Measurements from ENCODE around the gene MOK. TPM values are rescaled to one million over a fixed set of nuclear protein-coding genes. Genes with fewer than 3 reads are reported as not detected.
"Not testable (repeated sequence)": the region's sequence is repeated elsewhere in the genome, so short reads cannot be mapped to it uniquely, and the experiment has no call there.

The MOK gene, protein sequence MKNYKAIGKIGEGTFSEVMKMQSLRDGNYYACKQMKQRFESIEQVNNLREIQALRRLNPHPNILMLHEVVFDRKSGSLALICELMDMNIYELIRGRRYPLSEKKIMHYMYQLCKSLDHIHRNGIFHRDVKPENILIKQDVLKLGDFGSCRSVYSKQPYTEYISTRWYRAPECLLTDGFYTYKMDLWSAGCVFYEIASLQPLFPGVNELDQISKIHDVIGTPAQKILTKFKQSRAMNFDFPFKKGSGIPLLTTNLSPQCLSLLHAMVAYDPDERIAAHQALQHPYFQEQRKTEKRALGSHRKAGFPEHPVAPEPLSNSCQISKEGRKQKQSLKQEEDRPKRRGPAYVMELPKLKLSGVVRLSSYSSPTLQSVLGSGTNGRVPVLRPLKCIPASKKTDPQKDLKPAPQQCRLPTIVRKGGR
- 10 to 100 TPM; 27.6 to 29.3 (median 28.8) TPM for total RNA-seq

DNA sequence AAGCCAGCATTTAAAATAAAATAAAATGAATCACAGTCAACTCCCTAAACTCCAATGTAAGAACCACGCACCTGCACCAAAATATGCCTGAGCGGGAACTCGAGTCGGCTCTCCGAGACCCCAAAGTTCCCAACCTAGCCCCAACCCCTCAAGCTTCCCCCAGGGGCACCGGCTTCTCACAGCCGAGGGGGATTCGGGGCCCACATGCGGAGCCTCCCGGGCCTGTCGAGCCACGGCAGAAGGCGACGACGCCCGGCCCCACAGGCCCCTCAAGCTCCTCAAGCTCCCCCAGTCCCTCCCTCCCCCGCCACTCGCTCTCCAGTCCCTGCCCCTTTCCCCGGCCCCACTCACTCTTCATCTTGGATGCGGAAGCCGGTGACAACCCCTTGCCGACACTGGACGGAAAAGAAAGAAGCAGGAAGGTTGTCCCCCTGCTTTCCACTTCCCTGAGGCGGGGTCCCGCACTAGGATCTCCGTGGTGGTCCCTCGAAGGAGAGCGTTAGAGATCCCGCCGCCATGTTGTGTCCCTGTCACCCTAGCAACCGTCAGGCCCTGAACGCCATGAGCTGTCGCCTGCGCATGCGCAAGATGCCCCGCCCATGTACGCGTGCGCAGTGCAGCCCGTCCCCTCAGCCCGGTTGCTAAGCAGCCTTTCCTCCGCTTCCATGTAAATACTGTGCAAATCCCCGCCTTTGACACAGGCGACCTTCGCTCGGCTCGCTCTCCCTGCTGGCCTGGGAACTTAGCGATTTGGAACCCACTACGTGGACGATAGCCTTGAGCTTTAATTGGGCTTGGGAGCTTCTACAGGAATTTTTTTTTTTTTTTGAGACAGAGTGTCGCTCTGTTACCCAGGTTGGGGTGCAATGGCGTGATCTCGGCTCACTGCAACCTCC lies at the start of gene MOK:
Gene MOK, minus strand, starts transcription at position 554 of the 896 bp plus-strand sequence. Its CDS starts 196 bp downstream, at position 358.
- peak within 1 kb of the TSS in 3 of 4 donors; percentile 58 to 76 (median 69) for H3K27ac ChIP-seq
- H3K36me3 ChIP-seq = no peaks in the 10 kb centered on the region
- DNase-seq (ENCODE audit: low spot score in 2 of 2) = peak; percentile 90 to 91
- H3K9me3 ChIP-seq = no peaks in the 10 kb centered on the region
- no peaks in the 10 kb centered on the region for H3K27me3 ChIP-seq
- peak within 1 kb of the TSS; percentile 48 to 70 (median 62) for H3K4me3 ChIP-seq
- 1 to 2% methylated on average over 49 to 50 of the region's 53 CpGs for WGBS, 2 donors
- H3K4me1 ChIP-seq = peaks cover 0 to 14% (median 0%) of the 10 kb centered on the region in 4 donors
- TF ChIP-seq POLR2A (IDR thresholded peaks at IDR 0.05) = no peak
- TF ChIP-seq EP300 (IDR thresholded peaks at IDR 0.05) = peak; percentile 67 to 84
- TF ChIP-seq, protein P1, sequence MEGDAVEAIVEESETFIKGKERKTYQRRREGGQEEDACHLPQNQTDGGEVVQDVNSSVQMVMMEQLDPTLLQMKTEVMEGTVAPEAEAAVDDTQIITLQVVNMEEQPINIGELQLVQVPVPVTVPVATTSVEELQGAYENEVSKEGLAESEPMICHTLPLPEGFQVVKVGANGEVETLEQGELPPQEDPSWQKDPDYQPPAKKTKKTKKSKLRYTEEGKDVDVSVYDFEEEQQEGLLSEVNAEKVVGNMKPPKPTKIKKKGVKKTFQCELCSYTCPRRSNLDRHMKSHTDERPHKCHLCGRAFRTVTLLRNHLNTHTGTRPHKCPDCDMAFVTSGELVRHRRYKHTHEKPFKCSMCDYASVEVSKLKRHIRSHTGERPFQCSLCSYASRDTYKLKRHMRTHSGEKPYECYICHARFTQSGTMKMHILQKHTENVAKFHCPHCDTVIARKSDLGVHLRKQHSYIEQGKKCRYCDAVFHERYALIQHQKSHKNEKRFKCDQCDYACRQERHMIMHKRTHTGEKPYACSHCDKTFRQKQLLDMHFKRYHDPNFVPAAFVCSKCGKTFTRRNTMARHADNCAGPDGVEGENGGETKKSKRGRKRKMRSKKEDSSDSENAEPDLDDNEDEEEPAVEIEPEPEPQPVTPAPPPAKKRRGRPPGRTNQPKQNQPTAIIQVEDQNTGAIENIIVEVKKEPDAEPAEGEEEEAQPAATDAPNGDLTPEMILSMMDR (IDR thresholded peaks at IDR 0.05) = peak in 1 of 5 experiments; percentile 32

DNA sequence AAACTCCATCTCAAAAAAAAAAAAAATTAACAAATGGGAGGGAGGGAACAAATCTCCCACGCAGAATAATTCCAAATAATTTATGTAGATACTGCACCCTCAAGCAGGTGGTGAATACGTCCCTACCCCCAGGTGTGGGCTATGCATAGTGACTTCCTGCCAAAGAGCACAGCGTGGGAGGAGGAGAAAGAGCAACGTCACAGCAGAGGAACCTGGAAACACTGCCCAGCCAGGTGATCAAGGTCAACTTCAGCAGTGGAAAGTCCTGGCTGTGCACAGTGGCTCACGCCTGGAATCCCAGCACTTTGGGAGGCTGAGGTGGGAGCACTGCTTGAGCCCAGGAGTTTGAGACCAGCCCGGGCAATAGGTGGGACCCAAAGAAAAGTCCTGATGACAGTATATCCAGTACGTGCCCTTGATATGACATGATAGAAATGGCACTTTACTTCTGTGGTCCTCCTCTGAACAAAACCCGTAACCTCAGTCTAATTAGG lies 48.2 kb upstream of the MOK start:
- no peak for DNase-seq (ENCODE audit: low spot score in 2 of 2)
- 86 to 87% methylated on average over 8 of the region's 8 CpGs for WGBS, 2 donors
- Histone ChIP-seq H3K9me3 (no peaks in the 10 kb centered on the region), H3K4me1 (peaks cover 0 to 11% (median 0%) of the 10 kb centered on the region in 4 donors), H3K36me3 (peaks cover 6 to 98% (median 16%) of the 10 kb centered on the region in 3 donors), H3K4me3 (no peak overlapping the region), H3K27ac (no peak overlapping the region), H3K27me3 (no peaks in the 10 kb centered on the region)
- TF ChIP-seq POLR2A (IDR thresholded peaks at IDR 0.05) (no peak), EP300 (IDR thresholded peaks at IDR 0.05) (no peak)
- TF ChIP-seq, protein P1 (IDR thresholded peaks at IDR 0.05) = no peak

DNA sequence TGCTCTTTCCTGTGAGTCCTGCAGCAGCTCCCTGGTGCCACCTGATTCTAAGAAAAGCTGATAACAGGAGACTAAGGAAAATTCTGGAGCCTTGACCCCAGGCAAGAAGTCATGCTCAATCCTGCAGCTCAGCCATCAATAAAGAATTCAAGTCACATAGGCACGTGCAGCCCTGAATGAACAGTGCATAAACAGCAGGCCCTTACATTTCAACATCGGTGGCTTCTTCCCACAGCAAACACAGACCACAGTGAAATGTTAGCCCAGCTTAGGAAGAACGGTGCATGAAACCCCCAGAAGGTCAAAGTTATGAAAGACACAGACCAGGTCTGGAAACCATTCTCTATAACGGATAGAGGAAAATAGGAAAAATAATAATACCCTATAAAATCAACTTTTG lies 47.2 kb upstream of the MOK start:
- H3K27ac ChIP-seq = peak overlapping the region in 1 of 4 donors; percentile 6
- DNase-seq (ENCODE audit: low spot score in 2 of 2) = no peak
- WGBS, 2 donors = 57 to 69% methylated on average over 4 of the region's 4 CpGs
- peaks cover 0 to 11% (median 0%) of the 10 kb centered on the region in 4 donors for H3K4me1 ChIP-seq
- peaks cover 6 to 98% (median 13%) of the 10 kb centered on the region in 3 donors for H3K36me3 ChIP-seq
- no peaks in the 10 kb centered on the region for H3K27me3 ChIP-seq
- TF ChIP-seq, protein P1 (IDR thresholded peaks at IDR 0.05) = no peak
- TF ChIP-seq EP300 (IDR thresholded peaks at IDR 0.05) = no peak
- TF ChIP-seq POLR2A (IDR thresholded peaks at IDR 0.05) = no peak
- no peaks in the 10 kb centered on the region for H3K9me3 ChIP-seq
- no peak overlapping the region for H3K4me3 ChIP-seq

DNA sequence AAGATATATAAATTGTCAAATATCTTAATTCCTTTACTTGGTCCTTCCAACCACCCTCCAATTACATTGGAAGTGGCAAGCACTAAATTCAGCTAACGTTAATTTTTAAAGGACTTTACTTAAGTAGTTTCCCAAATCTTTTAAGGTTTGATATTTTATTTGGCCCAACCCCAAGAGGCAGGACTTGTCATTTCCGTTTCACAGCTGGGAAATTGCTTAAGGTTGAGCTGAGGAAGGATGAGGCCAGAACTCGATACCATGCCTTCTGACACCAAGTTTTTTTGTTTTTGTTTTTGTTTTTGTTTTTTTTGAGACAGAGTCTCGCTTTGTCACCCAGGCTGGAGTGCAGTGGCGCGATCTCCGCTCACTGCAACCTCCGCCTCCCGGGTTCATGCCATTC lies 46.6 kb upstream of the MOK start:
- H3K4me1 ChIP-seq = peaks cover 0 to 11% (median 0%) of the 10 kb centered on the region in 4 donors
- not testable (repeated sequence) for H3K27me3 ChIP-seq; H3K9me3 ChIP-seq; DNase-seq (ENCODE audit: low spot score in 2 of 2); H3K4me3 ChIP-seq
- H3K36me3 ChIP-seq = peaks cover 6 to 98% (median 16%) of the 10 kb centered on the region in 3 donors
- peak overlapping the region in 1 of 4 donors; percentile 6 for H3K27ac ChIP-seq
- WGBS, 2 donors = 73 to 75% methylated on average over 9 of the region's 9 CpGs

DNA sequence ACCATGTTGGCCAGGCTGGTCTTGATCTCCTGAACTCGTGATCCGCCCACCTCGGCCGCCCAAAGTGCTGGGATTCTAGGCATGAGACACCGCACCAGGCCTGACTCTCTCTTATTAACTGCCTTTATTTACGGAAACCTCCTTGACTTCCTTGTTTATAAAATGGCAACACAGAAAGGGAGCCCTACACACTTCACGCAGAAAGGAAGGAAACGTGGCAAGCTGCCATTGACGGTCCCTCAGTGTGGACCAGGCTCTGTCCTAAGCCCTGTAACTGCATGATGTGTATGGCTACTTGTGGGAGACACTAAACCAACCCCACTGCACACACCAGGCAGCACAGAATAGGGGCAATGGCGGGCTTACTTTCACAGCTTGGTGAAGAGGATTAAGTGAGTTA lies 46.1 kb upstream of the MOK start:
- Histone ChIP-seq H3K4me1 (peaks cover 0 to 11% (median 0%) of the 10 kb centered on the region in 4 donors), H3K36me3 (peaks cover 6 to 98% (median 11%) of the 10 kb centered on the region in 3 donors), H3K27me3 (no peaks in the 10 kb centered on the region), H3K9me3 (no peaks in the 10 kb centered on the region), H3K4me3 (no peak overlapping the region), H3K27ac (no peak overlapping the region)
- no peak for DNase-seq (ENCODE audit: low spot score in 2 of 2)
- TF ChIP-seq, protein P1 (IDR thresholded peaks at IDR 0.05) = no peak
- TF ChIP-seq EP300 (IDR thresholded peaks at IDR 0.05) = no peak
- TF ChIP-seq POLR2A (IDR thresholded peaks at IDR 0.05) = no peak
- 87 to 89% methylated on average over 10 of the region's 10 CpGs for WGBS, 2 donors

All from tibial nerve (tissue), 4 donors.